M059J (cell line): ENCODE measurements around the gene AQP12A. TPM values are rescaled to one million over a fixed set of nuclear protein-coding genes. Genes with fewer than 3 reads are reported as not detected.
"Not testable (repeated sequence)": the region's sequence is repeated elsewhere in the genome, so short reads cannot be mapped to it uniquely, and the experiment has no call there.

Experiments
- DNase-seq: peaks from one replicate; pipeline ENCODE4 v3.0.0-alpha.2; 2012; ENCODE audit warnings: low read depth
- total RNA-seq: library from RNA; depleted of rRNA; stranded (reverse); fragments of >200 nt; shearing (Covaris generic); gene quantifications from 2 replicates; pipeline ENCODE4 v1.2.3, GENCODE V29; 2014

The AQP12A gene
- total RNA-seq, 1 experiment from 2014 or later, result not detected

GRCh38 chr2:240659883-240660282, 31.8 kb upstream of the AQP12A start:
- not testable (repeated sequence) for DNase-seq

GRCh38 chr2:240662681-240663080, 29.0 kb upstream of the AQP12A start:
- DNase-seq, result no peak

GRCh38 chr2:240663546-240664190, 28.0 kb upstream of the AQP12A start:
- no peak for DNase-seq

GRCh38 chr2:240664622-240665021, 27.0 kb upstream of the AQP12A start:
- DNase-seq, result no peak

- DNase-seq, result no peak
Measured at GRCh38 chr2:240670402-240670801, 21.3 kb upstream of the AQP12A start.

- DNase-seq, result no peak
Measured at GRCh38 chr2:240670950-240671349, 20.7 kb upstream of the AQP12A start.

GRCh38 chr2:240672076-240672700, 19.5 kb upstream of the AQP12A start:
- DNase-seq, result no peak

GRCh38 chr2:240672701-240673190, 18.9 kb upstream of the AQP12A start:
- DNase-seq, result no peak

- DNase-seq, result not testable (repeated sequence)
Measured at GRCh38 chr2:240674461-240675184, 17.0 kb upstream of the AQP12A start.

- DNase-seq, result not testable (repeated sequence)
Measured at GRCh38 chr2:240675345-240675744, 16.3 kb upstream of the AQP12A start.

- not testable (repeated sequence) for DNase-seq
Measured at GRCh38 chr2:240678043-240678442, 13.6 kb upstream of the AQP12A start.

- DNase-seq, result not testable (repeated sequence)
Measured at GRCh38 chr2:240678909-240679308, 12.8 kb upstream of the AQP12A start.

- DNase-seq, result not testable (repeated sequence)
Measured at GRCh38 chr2:240680185-240680584, 11.5 kb upstream of the AQP12A start.

GRCh38 chr2:240682431-240683224, 9.0 kb upstream of the AQP12A start, which contains the start of gene AQP12B:
Gene AQP12B (minus strand): TSS chr2:240682885. CDS start chr2:240682837, 48 bp downstream.
- not testable (repeated sequence) for DNase-seq

- not testable (repeated sequence) for DNase-seq
Measured at GRCh38 chr2:240683329-240683979, 8.2 kb upstream of the AQP12A start.

- not testable (repeated sequence) for DNase-seq
Measured at GRCh38 chr2:240683980-240684728, 7.5 kb upstream of the AQP12A start.

GRCh38 chr2:240685771-240686371, 5.8 kb upstream of the AQP12A start:
- no peak for DNase-seq

GRCh38 chr2:240686460-240686859, 5.2 kb upstream of the AQP12A start:
- no peak for DNase-seq

- no peak for DNase-seq
Measured at GRCh38 chr2:240687045-240687740, 4.5 kb upstream of the AQP12A start.
